Loucy (cell line): ENCODE measurements around the gene KLK10.

Experiments used
- H2AFZ ChIP-seq: fragments of 200-600 bp; sonication (generic); 2 replicates; pipeline ENCODE4 v1.6.0; 2016; ENCODE audit warnings: antibody characterized with exemption, mild to moderate bottlenecking, low read length, moderate library complexity
- H3F3A ChIP-seq: fragments of 200-600 bp; 2 replicates; pipeline ENCODE4 v1.6.0; 2016; ENCODE audit warnings: antibody characterized with exemption, low read depth, mild to moderate bottlenecking
- H3K27me3 ChIP-seq: fragments of 200-600 bp; sonication (generic); 2 replicates; pipeline ENCODE4 v1.6.1; 2014; ENCODE audit warnings: low read length, mild to moderate bottlenecking; ENCODE audit not compliant: insufficient read depth, poor library complexity, severe bottlenecking
- H3K36me3 ChIP-seq: fragments of 200-600 bp; sonication (generic); 2 replicates; pipeline ENCODE4 v1.6.1; 2016; ENCODE audit warnings: low read length; ENCODE audit not compliant: insufficient read depth
- H3K4me1 ChIP-seq: fragments of 200-600 bp; sonication (generic); 2 replicates; pipeline ENCODE4 v1.5.1; 2014; ENCODE audit warnings: low read length, mild to moderate bottlenecking; ENCODE audit not compliant: insufficient read depth, poor library complexity, severe bottlenecking
- H3K4me2 ChIP-seq: fragments of 200-600 bp; sonication (generic); 2 replicates; pipeline ENCODE4 v1.6.0; 2014; ENCODE audit warnings: antibody characterized with exemption, low read length, low read depth, mild to moderate bottlenecking; ENCODE audit not compliant: poor library complexity, severe bottlenecking
- H3K4me3 ChIP-seq: fragments of 200-600 bp; sonication (generic); 2 replicates; pipeline ENCODE4 v1.5.1; 2014; ENCODE audit warnings: low read length, mild to moderate bottlenecking, mixed read lengths; ENCODE audit not compliant: poor library complexity, severe bottlenecking
- H3K79me2 ChIP-seq: fragments of 200-600 bp; sonication (generic); 2 replicates; pipeline ENCODE4 v1.6.1; 2014; ENCODE audit warnings: low read length; ENCODE audit not compliant: insufficient read depth
- H3K9ac ChIP-seq: fragments of 200-600 bp; sonication (generic); 2 replicates; pipeline ENCODE4 v1.6.0; 2014; ENCODE audit warnings: mild to moderate bottlenecking, low read depth, low read length, moderate library complexity; ENCODE audit not compliant: poor library complexity, severe bottlenecking
- H3K9me2 ChIP-seq: fragments of 200-600 bp; sonication (generic); replicated peaks from 2 replicates; pipeline ENCODE4 v1.6.1; 2016; ENCODE audit warnings: low read depth, low read length, mixed read lengths
- H3K9me3 ChIP-seq: fragments of 200-600 bp; sonication (generic); 2 replicates; pipeline ENCODE4 v1.6.1; 2014; ENCODE audit warnings: mild to moderate bottlenecking, antibody characterized with exemption, low read length, low read depth; ENCODE audit not compliant: insufficient read depth
- H4K20me1 ChIP-seq: fragments of 200-600 bp; sonication (generic); 2 replicates; pipeline ENCODE4 v1.6.0; 2014; ENCODE audit warnings: antibody characterized with exemption, low read length, mild to moderate bottlenecking; ENCODE audit not compliant: insufficient read depth, poor library complexity, severe bottlenecking
- EZH2phosphoT487 ChIP-seq: fragments of 200-600 bp; IDR thresholded peaks from 2 replicates; pipeline ENCODE4 v1.6.1; 2018; ENCODE audit warnings: antibody characterized with exemption, mild to moderate bottlenecking, moderate library complexity, borderline replicate concordance
- TF ChIP-seq, protein P1 (sequence below): fragments of 200-600 bp; sonication (generic); conservative IDR thresholded peaks from 2 replicates; pipeline ENCODE4 v1.5.1; 2014; ENCODE audit warnings: mild to moderate bottlenecking, antibody characterized with exemption, low read length

The KLK10 gene, protein sequence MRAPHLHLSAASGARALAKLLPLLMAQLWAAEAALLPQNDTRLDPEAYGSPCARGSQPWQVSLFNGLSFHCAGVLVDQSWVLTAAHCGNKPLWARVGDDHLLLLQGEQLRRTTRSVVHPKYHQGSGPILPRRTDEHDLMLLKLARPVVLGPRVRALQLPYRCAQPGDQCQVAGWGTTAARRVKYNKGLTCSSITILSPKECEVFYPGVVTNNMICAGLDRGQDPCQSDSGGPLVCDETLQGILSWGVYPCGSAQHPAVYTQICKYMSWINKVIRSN

DNA sequence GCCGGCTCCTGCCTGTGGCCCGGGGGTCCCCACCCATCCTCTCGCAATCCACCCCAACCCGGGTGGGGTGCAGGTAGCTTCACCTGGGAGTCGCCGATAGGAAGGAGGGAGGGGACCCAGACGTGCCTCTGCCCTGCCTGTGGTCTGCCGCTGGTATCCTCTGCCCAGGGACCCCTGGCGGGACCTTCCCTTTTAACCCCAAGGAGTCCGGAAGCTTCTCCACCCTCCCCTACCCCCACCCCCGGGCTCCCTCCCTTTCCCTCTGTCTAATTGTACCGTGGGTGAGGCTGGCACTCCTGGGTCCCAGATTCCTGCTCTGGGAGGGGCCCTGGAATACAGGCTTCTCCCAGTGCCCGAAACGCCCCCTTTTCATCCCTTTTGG is at the start of gene KLK10:
Gene KLK10 (minus strand): TSS at position 166 of the 382 bp plus-strand sequence. CDS start 579 bp downstream, outside the sequence.
- Histone ChIP-seq H3K4me2 (no peak within 1 kb of the TSS), H3K4me3 (no peak within 1 kb of the TSS), H3K9me3 (no peaks in the 10 kb centered on the region), H3F3A (no peaks in the 10 kb centered on the region), H2AFZ (no peak within 1 kb of the TSS), H4K20me1 (no peaks in the 10 kb centered on the region), H3K36me3 (no peaks in the 10 kb centered on the region), H3K27me3 (no peaks in the 10 kb centered on the region), H3K4me1 (no peaks in the 10 kb centered on the region), H3K79me2 (no peaks in the 10 kb centered on the region), H3K9me2 (no peaks in the 10 kb centered on the region), H3K9ac (no peak within 1 kb of the TSS)
- TF ChIP-seq, protein P1, sequence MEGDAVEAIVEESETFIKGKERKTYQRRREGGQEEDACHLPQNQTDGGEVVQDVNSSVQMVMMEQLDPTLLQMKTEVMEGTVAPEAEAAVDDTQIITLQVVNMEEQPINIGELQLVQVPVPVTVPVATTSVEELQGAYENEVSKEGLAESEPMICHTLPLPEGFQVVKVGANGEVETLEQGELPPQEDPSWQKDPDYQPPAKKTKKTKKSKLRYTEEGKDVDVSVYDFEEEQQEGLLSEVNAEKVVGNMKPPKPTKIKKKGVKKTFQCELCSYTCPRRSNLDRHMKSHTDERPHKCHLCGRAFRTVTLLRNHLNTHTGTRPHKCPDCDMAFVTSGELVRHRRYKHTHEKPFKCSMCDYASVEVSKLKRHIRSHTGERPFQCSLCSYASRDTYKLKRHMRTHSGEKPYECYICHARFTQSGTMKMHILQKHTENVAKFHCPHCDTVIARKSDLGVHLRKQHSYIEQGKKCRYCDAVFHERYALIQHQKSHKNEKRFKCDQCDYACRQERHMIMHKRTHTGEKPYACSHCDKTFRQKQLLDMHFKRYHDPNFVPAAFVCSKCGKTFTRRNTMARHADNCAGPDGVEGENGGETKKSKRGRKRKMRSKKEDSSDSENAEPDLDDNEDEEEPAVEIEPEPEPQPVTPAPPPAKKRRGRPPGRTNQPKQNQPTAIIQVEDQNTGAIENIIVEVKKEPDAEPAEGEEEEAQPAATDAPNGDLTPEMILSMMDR, result no peak
- no peak for TF ChIP-seq EZH2phosphoT487

DNA sequence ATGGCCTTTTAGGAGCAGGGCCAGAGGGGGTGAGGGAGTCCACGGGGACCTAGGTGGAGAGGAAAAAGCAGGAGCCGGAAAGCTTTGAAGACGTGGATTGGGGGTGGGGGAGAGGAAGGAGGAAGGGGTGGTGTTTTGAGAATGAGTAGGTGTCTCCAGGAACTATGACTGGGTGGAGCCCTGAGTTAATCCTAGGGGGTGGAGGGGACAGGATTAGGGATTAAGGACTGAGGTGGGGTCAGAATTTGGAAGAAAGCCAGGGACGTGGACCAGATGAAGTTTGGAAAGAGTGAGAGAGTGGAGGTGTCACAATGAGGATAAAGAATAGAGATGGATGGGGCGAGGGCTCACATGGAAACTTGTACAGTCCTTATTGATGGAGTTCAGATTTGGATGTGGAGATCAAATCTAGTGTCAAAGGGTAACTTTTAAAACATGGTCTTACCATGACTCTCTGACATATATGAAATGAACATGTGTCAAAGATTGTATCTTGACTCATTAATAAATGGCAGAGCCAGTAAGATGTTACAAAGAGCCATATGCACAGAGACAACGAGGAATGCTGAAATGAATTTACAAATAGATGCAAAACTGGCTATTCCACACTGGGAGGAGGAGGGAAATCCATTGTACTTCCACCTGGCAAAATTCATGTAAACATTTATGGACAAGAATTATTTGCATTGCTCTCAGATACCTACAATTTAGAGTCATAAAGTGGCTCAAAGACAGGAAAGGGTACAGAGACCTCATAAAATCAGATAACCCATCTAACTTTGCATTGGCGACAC is 47.1 kb upstream of the KLK10 start:
- H3F3A ChIP-seq, result no peaks in the 10 kb centered on the region

DNA sequence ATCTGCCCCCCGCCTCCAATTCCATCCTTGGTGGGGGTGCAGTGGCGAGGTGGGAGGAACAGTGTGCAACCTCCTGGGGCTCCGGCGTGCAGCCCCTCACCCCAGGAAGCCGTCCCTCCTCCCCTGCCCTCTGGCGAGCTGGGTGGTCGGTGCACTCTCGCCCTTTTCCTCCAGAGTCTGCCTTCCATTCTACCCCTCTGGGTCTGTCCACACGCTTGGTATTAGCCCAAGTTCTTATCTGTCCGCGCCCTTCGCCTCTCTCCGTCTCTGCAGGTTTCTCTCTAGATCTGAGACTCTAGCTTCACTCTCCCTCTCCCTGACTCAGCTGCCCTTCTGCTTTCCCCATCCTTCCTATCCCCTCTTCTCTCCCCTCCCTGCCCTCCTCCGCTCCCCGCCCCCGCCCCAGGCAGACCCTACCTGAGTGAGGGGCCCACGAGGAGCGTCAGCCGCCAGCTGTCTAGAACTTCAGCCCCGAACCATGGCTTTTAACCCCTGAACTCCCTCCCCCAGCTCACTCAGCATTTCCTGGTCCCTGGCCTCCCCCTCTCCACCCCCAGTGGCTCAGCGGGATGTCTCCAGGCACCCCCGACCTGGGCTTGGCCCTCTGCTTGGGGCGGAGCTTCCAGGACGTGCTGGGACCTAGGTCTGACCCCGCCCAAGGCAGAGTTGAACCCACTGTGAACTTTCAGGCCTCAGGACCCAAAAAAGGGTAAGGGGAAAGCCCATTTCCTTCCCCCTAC is 45.9 kb upstream of the KLK10 start:
- Histone ChIP-seq H3K79me2 (no peaks in the 10 kb centered on the region), H3K4me1 (no peaks in the 10 kb centered on the region), H3K9me3 (0 out of 2 replicates have a peak, but pooled peaks cover 5% of the 10 kb centered on the region), H3K9me2 (no peaks in the 10 kb centered on the region), H3K4me2 (no peak overlapping the region), H3K4me3 (no peak overlapping the region), H3F3A (no peaks in the 10 kb centered on the region), H4K20me1 (no peaks in the 10 kb centered on the region), H2AFZ (no peak overlapping the region), H3K27me3 (no peaks in the 10 kb centered on the region), H3K36me3 (no peaks in the 10 kb centered on the region), H3K9ac (no peak overlapping the region)
- TF ChIP-seq EZH2phosphoT487, result no peak

More for the DNA sequence above, 47.1 kb upstream of the KLK10 start:
- Histone ChIP-seq H3K36me3 (no peaks in the 10 kb centered on the region), H3K4me3 (no peak overlapping the region), H3K27me3 (no peaks in the 10 kb centered on the region), H3K9me3 (0 out of 2 replicates have a peak, but pooled peaks cover 5% of the 10 kb centered on the region), H3K9me2 (no peaks in the 10 kb centered on the region), H3K9ac (no peak overlapping the region), H2AFZ (no peak overlapping the region), H3K4me2 (no peak overlapping the region), H4K20me1 (no peaks in the 10 kb centered on the region), H3K79me2 (no peaks in the 10 kb centered on the region), H3K4me1 (no peaks in the 10 kb centered on the region)
- TF ChIP-seq, protein P1, result no peak
- no peak for TF ChIP-seq EZH2phosphoT487
